Measurements from ENCODE around the gene SDHD.

The SDHD gene

GRCh38 chr11:112106070-112106469 is 19.4 kb downstream of the SDHD start:
- DNase-seq, result no peak

GRCh38 chr11:112113539-112114457 is 27.1 kb downstream of the SDHD start:
- peak; percentile 40 for DNase-seq

- no peak for DNase-seq
Observed at GRCh38 chr11:112114460-112114859, 27.8 kb downstream of the SDHD start.

GRCh38 chr11:112115386-112115785 is 28.7 kb downstream of the SDHD start:
- no peak for DNase-seq

- DNase-seq, result no peak
Observed at GRCh38 chr11:112118176-112118575, 31.5 kb downstream of the SDHD start.

- DNase-seq, result no peak
Observed at GRCh38 chr11:112121981-112122615, 35.4 kb downstream of the SDHD start.

GRCh38 chr11:112123129-112123528 is 36.5 kb downstream of the SDHD start:
- no peak for DNase-seq

GRCh38 chr11:112127056-112127455 is 40.4 kb downstream of the SDHD start:
- DNase-seq, result no peak

- peak; percentile 57 for DNase-seq
Observed at GRCh38 chr11:112128483-112129121, 41.9 kb downstream of the SDHD start.

GRCh38 chr11:112129656-112130055 is 43.0 kb downstream of the SDHD start:
- no peak for DNase-seq

GRCh38 chr11:112132737-112133136 is 46.1 kb downstream of the SDHD start:
- DNase-seq, result no peak

- no peak for DNase-seq
Observed at GRCh38 chr11:112134473-112134872, 47.8 kb downstream of the SDHD start.

GRCh38 chr11:112143597-112143996 is 56.9 kb downstream of the SDHD start:
- no peak for DNase-seq
